Measurements from ENCODE around the gene TRAPPC3L.

Gene TRAPPC3L

GRCh38 chr6:116514111-116514510 lies 31.4 kb downstream of the TRAPPC3L start:
- H3K9ac ChIP-seq (ENCODE audit: insufficient read length, low read depth) = no peak overlapping the region
- H3K4me1 ChIP-seq (ENCODE audit: insufficient read depth, insufficient read length) = no peaks in the 10 kb centered on the region
- DNase-seq (ENCODE audit: low read depth, low spot score) = no peak
- no peaks in the 10 kb centered on the region for H3K27me3 ChIP-seq (ENCODE audit: insufficient read depth, insufficient read length)
- H3K9me3 ChIP-seq (ENCODE audit: insufficient read depth, low read length) = no peaks in the 10 kb centered on the region
- no peaks in the 10 kb centered on the region for H3K36me3 ChIP-seq (ENCODE audit: insufficient read depth, insufficient read length, low read length)
- no peak overlapping the region for H3K4me3 ChIP-seq (ENCODE audit: insufficient read length, low read depth)
- TF ChIP-seq YY1 (IDR thresholded peaks at IDR 0.05; ENCODE audit: insufficient read depth, insufficient read length) (no peak), ZNF274 (IDR thresholded peaks at IDR 0.05; ENCODE audit: low read depth, low read length) (no peak), SUZ12 (IDR thresholded peaks at IDR 0.05; ENCODE audit: extremely low read depth, insufficient read depth, insufficient read length) (no peak)

GRCh38 chr6:116513224-116513875 lies 32.1 kb downstream of the TRAPPC3L start:
- Histone ChIP-seq H3K4me1 (ENCODE audit: insufficient read depth, insufficient read length) (no peaks in the 10 kb centered on the region), H3K9ac (ENCODE audit: insufficient read length, low read depth) (no peak overlapping the region), H3K27me3 (ENCODE audit: insufficient read depth, insufficient read length) (no peaks in the 10 kb centered on the region), H3K36me3 (ENCODE audit: insufficient read depth, insufficient read length, low read length) (no peaks in the 10 kb centered on the region), H3K9me3 (ENCODE audit: insufficient read depth, low read length) (no peaks in the 10 kb centered on the region), H3K4me3 (ENCODE audit: insufficient read length, low read depth) (no peak overlapping the region)
- TF ChIP-seq SUZ12 (IDR thresholded peaks at IDR 0.05; ENCODE audit: extremely low read depth, insufficient read depth, insufficient read length) (no peak), YY1 (IDR thresholded peaks at IDR 0.05; ENCODE audit: insufficient read depth, insufficient read length) (no peak), ZNF274 (IDR thresholded peaks at IDR 0.05; ENCODE audit: low read depth, low read length) (no peak)
- no peak for DNase-seq (ENCODE audit: low read depth, low spot score)

- Histone ChIP-seq H3K27me3 (ENCODE audit: insufficient read depth, insufficient read length) (no peaks in the 10 kb centered on the region), H3K9ac (ENCODE audit: insufficient read length, low read depth) (no peak overlapping the region), H3K4me1 (ENCODE audit: insufficient read depth, insufficient read length) (no peaks in the 10 kb centered on the region), H3K4me3 (ENCODE audit: insufficient read length, low read depth) (no peak overlapping the region), H3K36me3 (ENCODE audit: insufficient read depth, insufficient read length, low read length) (no peaks in the 10 kb centered on the region), H3K9me3 (ENCODE audit: insufficient read depth, low read length) (no peaks in the 10 kb centered on the region)
- TF ChIP-seq YY1 (IDR thresholded peaks at IDR 0.05; ENCODE audit: insufficient read depth, insufficient read length) = no peak
- no peak for DNase-seq (ENCODE audit: low read depth, low spot score)
Observed at GRCh38 chr6:116512734-116513133, 32.8 kb downstream of the TRAPPC3L start.

GRCh38 chr6:116512111-116512559 lies 33.3 kb downstream of the TRAPPC3L start:
- H3K27me3 ChIP-seq (ENCODE audit: insufficient read depth, insufficient read length) = no peaks in the 10 kb centered on the region
- no peaks in the 10 kb centered on the region for H3K36me3 ChIP-seq (ENCODE audit: insufficient read depth, insufficient read length, low read length)
- no peaks in the 10 kb centered on the region for H3K9me3 ChIP-seq (ENCODE audit: insufficient read depth, low read length)
- DNase-seq (ENCODE audit: low read depth, low spot score) = no peak
- TF ChIP-seq ZNF274 (IDR thresholded peaks at IDR 0.05; ENCODE audit: low read depth, low read length) (no peak), SUZ12 (IDR thresholded peaks at IDR 0.05; ENCODE audit: extremely low read depth, insufficient read depth, insufficient read length) (no peak), YY1 (IDR thresholded peaks at IDR 0.05; ENCODE audit: insufficient read depth, insufficient read length) (no peak)
- no peak overlapping the region for H3K9ac ChIP-seq (ENCODE audit: insufficient read length, low read depth)
- H3K4me1 ChIP-seq (ENCODE audit: insufficient read depth, insufficient read length) = no peaks in the 10 kb centered on the region
- no peak overlapping the region for H3K4me3 ChIP-seq (ENCODE audit: insufficient read length, low read depth)

- Histone ChIP-seq H3K36me3 (ENCODE audit: insufficient read depth, insufficient read length, low read length) (no peaks in the 10 kb centered on the region), H3K9me3 (ENCODE audit: insufficient read depth, low read length) (no peaks in the 10 kb centered on the region), H3K27me3 (ENCODE audit: insufficient read depth, insufficient read length) (no peaks in the 10 kb centered on the region), H3K9ac (ENCODE audit: insufficient read length, low read depth) (no peak within 1 kb of the TSS), H3K4me1 (ENCODE audit: insufficient read depth, insufficient read length) (no peaks in the 10 kb centered on the region), H3K4me3 (ENCODE audit: insufficient read length, low read depth) (no peak within 1 kb of the TSS)
- no peak for DNase-seq (ENCODE audit: low read depth, low spot score)
- TF ChIP-seq SUZ12 (IDR thresholded peaks at IDR 0.05; ENCODE audit: extremely low read depth, insufficient read depth, insufficient read length) (no peak), ZNF274 (IDR thresholded peaks at IDR 0.05; ENCODE audit: low read depth, low read length) (no peak), YY1 (IDR thresholded peaks at IDR 0.05; ENCODE audit: insufficient read depth, insufficient read length) (no peak)
Observed at GRCh38 chr6:116511424-116512110, 33.9 kb downstream of the TRAPPC3L start, which contains the start of gene CALHM5. Gene CALHM5 (plus strand): TSS chr6:116511639. CDS start chr6:116511697, 58 bp downstream.

GRCh38 chr6:116508527-116508926 lies 37.0 kb downstream of the TRAPPC3L start:
- TF ChIP-seq YY1 (IDR thresholded peaks at IDR 0.05; ENCODE audit: insufficient read depth, insufficient read length) (no peak), ZNF274 (IDR thresholded peaks at IDR 0.05; ENCODE audit: low read depth, low read length) (no peak), SUZ12 (IDR thresholded peaks at IDR 0.05; ENCODE audit: extremely low read depth, insufficient read depth, insufficient read length) (no peak)

GRCh38 chr6:116507324-116507723 lies 38.2 kb downstream of the TRAPPC3L start:
- no peak overlapping the region for H3K4me3 ChIP-seq (ENCODE audit: insufficient read length, low read depth)
- no peaks in the 10 kb centered on the region for H3K4me1 ChIP-seq (ENCODE audit: insufficient read depth, insufficient read length)
- TF ChIP-seq SUZ12 (IDR thresholded peaks at IDR 0.05; ENCODE audit: extremely low read depth, insufficient read depth, insufficient read length) (no peak), ZNF274 (IDR thresholded peaks at IDR 0.05; ENCODE audit: low read depth, low read length) (no peak)
- no peak for DNase-seq (ENCODE audit: low read depth, low spot score)
- no peaks in the 10 kb centered on the region for H3K27me3 ChIP-seq (ENCODE audit: insufficient read depth, insufficient read length)
- H3K36me3 ChIP-seq (ENCODE audit: insufficient read depth, insufficient read length, low read length) = no peaks in the 10 kb centered on the region
- H3K9ac ChIP-seq (ENCODE audit: insufficient read length, low read depth) = no peak overlapping the region
- H3K9me3 ChIP-seq (ENCODE audit: insufficient read depth, low read length) = no peaks in the 10 kb centered on the region

More at GRCh38 chr6:116508527-116508926, 37.0 kb downstream of the TRAPPC3L start:
- no peak for DNase-seq (ENCODE audit: low read depth, low spot score)
- no peaks in the 10 kb centered on the region for H3K36me3 ChIP-seq (ENCODE audit: insufficient read depth, insufficient read length, low read length)
- no peaks in the 10 kb centered on the region for H3K27me3 ChIP-seq (ENCODE audit: insufficient read depth, insufficient read length)
- H3K9me3 ChIP-seq (ENCODE audit: insufficient read depth, low read length) = no peaks in the 10 kb centered on the region
- H3K9ac ChIP-seq (ENCODE audit: insufficient read length, low read depth) = no peak overlapping the region
- no peak overlapping the region for H3K4me3 ChIP-seq (ENCODE audit: insufficient read length, low read depth)
- no peaks in the 10 kb centered on the region for H3K4me1 ChIP-seq (ENCODE audit: insufficient read depth, insufficient read length)

Data from NT2/D1 (cell line).